Stimulated activated CD8-positive, alpha-beta memory T cell treated with anti-CD3 and anti-CD28 coated beads, Interleukin-2, amount 100 ng/mL, for 1 hour (primary cell): ENCODE results near the gene KIF6.

Experiments
- DNase-seq, 2 donors: peaks; one replicate each; pipeline ENCODE4 v3.0.0-alpha.2; 2020; ENCODE audit warnings: low read depth in 2 of 2

Gene KIF6

DNA sequence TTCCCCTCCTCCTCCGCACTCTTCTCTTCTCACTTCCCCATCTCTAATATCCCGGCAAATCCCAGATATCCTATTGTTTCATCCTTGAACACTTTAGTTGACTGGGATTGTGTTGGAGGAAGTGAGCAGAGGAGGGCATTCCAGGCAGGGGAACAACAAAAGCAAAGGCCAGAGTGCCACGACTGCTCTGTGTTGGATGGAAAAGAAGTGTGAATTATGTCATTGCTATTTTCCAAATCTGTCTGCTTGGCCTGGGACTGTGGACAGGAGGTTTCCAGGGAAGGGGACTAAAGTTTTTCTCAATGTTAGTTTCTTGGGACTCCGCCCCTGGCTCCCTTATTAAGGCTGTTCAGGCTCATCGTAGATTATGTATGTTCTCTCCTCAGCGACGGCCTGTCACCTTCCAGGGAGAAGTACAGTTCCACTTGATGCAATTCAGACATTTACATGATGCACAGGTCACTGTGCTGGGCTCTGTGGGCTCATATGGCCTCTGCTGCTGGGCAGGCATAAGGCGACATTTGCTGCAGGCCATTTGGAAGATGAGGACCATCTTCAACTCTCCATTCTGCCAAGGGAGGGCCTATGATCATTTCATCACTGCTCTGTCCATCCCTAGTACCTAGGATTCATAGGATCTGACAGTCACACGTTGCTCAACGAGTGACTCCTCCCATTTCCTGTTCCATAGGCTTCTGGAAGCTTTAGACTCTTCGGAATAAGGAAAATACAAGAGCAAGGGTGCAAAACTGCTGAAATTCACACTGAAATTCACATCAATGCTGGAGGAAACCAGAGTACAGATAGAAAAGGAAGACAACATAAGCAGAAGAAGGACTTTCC is 303.6 kb downstream of the KIF6 start:
- no peak for DNase-seq

DNA sequence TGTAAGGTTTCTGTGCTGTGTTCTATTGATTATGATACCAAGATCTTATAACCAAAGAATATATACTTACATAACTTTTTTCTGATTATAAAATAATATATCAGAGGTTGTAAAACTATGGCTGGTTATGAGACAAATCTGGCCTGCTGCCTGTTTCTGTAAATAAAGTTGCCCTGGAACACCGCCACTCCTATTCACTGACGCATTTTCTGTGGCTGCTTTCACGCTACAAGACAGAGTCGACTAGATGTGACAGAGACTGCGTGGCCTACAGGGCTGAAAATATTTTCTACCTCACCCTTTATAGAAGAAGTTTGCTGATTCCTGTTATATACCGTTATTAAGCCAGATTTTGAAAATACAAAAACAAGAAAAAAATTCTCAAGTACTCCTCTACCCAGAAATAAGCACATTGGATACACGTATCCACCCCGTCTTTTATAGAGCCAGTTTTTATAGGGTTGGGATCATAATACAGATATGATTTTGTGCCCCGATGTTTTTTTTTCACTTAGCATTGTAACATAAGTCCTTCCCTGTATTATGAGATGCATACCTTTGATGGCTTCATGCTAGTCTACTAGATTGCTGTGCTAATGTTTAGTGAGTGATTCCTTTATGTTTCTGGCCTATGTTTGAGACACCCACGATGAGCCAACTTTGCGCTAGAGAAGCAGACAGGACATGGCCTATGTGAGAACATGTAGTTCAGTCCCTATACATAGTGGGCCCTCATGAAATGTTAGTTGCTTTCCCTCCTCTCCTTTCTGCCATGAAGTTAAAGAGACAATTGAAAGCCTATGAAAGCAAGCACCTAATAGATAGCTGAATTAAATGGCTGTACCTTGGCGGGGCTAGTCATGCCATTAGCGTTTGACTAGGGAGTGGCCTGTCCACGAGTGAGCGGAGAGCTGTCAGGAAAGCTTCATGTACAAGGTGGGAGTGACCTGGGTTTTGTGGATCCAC is 304.6 kb downstream of the KIF6 start:
- DNase-seq: no peak

DNA sequence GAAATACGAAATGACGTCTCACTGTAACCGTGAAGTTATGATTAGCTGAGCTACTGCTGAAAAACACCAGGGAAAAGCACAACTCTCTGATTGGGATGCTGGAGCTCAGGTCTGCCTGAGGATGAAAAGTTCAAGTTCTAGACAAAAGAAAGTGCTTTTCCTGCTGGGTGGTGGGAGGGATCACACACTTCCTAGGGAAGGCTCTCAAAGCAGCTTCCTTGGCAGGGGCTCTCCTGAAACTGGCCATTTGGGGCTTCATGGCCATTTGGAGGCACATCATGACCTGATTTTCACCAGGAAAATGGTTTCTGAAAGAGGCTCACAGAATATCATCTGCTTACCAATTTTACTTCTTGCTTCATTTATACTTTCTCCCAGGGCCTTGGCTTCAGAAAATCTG is 305.6 kb downstream of the KIF6 start:
- DNase-seq: no peak

DNA sequence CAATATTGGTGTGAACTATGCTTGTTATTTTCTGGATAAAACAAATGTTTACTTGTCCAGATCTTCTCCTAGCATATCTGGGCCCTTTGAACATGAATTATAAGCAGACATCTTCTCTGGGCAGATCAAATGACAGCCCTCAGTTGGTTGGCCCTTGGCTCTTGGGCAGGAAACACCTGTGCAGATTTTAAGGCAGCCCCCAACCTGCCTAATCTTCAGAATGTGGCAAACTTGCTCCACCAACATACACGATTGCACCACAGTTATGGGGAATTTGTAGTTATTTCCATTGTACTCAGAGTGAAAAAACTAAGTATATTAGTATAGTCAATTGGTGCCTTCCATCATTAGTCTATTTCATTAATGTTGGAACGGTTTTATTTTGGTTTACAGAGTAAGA is 307.8 kb downstream of the KIF6 start:
- no peak for DNase-seq

DNA sequence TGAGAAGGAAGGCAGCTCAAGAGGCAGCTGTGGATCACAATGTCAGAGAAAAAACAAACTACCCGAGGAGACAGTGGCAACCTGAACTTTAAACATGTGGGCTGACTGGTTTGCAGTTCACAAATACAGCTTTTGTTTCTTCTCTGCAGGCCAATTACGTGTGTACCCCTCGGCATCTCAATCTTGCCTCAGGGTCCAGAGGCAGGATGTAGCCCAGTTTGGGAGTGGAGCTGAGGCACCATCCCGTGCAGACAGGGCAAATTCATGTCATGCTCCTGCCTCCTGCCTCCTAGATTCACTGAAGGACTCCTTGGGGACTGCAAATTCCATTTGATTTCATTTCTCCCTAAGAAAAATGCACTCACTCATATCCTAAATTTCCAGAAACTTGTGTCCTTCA is 308.5 kb downstream of the KIF6 start:
- no peak for DNase-seq

DNA sequence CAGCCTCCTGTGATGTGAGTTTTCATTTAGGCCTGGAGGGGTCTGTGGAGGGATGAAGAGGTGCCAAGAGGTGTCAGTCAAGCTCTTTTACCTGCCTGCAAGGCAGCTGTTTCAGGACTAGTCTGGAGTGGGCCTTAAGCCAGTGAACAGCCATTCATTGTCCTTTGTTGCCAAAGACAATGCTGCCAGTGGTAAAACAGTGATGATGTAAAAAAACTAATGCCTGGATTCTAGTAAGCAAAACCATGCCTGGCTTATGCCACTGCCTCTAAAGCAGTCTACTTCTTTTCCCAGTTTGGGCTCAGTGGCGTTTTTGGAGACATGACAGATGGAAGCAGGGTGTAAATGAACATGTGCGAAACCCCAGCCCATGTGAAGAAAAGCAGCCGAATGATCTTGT is 309.2 kb downstream of the KIF6 start:
- no peak for DNase-seq

DNA sequence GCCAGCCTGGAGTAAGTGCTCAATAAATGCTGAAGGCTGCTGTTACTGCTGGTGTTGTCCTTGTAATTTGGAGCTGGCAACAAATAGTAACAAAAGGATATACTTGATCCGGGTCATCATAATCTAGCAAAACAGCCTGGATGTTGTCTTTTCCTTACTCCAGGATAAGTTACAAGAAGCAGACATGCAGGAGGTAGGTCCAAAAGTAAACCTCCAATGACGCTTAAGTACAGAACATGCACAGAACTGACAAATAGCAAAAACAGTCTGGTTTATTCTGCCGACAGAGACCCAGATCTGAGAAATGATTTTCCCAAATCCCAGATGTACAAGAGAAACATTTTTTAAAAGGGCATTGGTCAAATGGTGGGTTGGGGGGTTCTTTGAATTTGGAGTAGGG is 309.7 kb downstream of the KIF6 start:
- no peak for DNase-seq

DNA sequence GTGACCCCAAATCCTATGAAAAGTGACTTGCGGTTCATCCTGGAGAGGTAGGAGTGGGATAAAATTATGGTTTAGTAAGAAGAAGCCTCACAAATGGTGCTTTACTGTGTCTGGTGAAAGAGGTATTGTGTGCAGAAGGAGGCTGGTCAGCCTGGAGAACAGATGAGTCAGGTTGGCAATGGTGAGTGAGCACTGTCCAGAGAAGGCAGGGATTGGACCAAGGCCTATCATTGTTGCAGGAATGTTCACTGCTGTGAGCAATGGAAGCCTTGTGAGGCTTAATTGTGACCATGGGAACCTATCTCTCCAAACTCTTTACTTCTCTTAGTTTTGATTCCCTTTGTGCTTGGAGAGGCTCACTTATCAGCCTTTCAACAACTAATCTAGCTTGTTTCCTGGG is 313.7 kb downstream of the KIF6 start:
- no peak for DNase-seq

DNA sequence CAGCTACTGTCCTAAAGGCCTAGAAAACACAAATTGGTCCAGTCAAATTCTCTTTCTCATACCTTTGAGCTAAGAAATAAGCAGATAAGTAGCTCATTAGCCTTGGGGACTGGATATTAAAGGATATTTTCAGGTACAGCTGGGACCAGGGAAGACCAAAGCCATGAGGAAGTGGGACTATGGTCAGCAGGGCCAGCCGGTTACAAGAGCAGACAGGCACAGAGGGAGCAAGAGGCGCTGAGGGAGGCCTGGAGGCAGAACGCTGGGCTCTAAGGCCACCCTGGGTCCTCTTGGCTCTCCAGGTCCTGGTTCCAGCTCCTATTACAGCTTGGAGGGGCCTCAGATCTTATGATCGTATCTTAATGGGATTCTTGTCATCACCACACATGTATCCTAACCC is 314.2 kb downstream of the KIF6 start:
- DNase-seq: no peak

DNA sequence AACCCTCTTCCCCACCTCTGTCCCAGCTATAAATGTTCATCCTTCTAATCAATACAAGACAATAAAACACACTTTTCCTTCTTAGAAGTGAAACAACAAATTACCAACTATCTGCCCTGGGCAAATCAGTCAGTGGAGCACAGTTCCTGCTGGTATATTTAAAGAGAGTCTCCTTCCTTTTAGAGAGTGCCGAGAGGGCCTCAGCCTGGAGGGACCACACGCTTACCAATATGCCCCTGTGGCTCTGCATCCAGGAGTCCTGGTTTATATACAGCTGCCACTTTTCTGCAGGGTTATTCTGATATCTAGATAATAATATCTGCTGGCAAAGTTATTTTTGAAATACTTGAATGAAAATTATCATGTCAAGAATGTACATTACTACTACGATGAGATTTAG is 315.3 kb downstream of the KIF6 start:
- no peak for DNase-seq

DNA sequence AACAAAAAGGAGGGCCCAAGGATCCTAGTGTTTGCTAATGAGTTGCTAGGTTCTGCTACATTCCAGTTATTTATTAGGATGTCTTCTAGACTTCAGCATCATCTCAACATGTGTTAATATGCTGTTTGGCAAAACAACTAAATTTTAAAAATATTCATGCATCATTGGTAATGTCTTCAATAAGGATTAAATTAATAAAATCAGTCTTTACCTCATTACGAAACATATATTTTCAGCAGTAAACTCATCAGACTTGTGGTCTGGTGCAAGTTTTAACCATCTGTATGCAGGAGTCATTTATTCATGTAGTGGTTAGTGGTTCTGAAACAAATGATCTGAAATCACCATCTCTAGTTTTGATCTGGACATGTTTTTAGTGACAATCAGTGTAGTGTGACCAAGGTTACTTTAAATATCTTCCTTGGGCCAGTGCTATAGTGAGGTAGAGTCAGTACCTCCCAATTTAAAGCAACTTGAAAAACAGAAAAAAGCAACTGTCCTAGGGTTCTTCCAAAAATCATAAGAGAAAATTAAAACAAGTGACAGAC is 317.7 kb downstream of the KIF6 start:
- no peak for DNase-seq

DNA sequence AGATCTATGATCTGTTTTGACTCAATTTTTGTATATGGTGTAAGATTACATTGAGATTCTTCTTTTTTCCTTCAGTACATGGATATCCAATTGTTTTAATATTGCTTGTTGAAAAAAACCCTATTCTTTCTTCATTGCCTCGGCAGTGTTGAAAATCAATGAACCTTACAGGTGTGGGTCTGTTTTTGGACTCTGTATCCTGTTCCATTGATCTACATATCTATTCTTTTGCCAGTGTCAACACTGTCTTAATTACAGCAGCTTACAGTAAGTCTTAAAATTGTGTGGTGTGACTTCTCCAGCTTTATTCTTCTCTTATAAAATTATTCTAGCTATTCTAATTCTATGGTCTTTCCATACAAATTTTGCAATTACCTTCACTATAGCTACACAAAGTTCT is 320.9 kb downstream of the KIF6 start:
- no peak for DNase-seq

DNA sequence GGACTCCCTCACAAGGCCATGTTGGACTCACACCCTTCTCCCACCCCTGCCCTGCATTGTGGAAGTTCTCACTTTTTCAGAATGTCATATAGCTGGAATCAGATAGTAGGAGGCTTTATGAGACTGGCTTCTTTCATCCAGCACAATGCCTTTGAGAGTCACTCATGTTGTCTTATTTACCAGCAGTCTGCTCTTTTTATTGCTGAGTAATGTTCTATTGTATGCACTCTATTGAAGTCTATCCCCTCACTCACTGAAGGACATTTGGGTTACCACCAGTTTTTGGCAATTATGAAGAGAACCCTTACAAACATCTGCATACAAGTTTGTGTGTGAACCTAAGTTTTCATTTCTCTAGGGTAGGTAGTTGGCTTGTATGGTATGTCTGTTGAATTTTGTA is 321.9 kb downstream of the KIF6 start:
- DNase-seq: no peak

DNA sequence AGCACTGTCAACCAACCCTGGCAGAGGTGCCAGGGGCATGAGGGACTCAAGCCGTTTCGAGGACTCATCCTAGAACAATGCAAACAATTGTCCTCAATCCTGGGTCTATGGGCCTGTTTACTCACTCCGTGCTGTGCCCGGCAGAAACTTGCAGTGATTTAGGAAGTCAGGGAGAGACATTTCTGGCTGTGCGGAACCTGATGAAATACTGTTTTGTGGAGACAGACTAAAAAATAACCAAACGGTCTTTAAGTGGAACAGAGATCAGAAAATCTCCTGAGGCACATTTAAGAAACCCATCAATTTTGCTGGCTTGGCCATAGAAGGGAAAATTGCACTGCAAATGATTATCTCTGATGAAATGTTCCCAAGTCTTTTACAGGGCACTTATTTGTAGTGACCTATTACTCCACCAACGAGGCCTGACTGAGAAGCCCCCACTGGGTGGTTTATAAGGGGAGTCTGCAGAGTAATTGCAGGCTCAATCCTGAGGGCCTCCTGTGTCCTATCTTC is 322.9 kb downstream of the KIF6 start:
- DNase-seq: no peak

DNA sequence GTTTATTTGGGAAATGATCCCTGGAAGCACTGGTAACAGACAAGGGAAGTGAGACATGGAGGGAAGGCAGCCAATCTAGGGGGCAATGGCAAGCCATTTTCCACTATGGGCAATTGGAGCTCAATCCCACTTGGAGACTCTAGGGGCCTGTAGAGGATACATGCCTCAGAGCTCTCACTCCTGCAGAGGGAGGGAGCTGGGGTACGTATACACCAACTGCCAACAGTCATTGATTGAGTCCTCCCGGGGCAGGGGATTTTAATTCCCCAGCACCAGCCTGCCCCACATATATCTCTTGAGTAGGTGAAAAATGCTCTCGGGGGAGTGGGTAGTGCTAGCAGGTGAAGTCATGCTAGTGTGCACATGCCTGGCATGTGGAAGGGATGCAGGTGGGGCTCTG is 323.8 kb downstream of the KIF6 start:
- no peak for DNase-seq

DNA sequence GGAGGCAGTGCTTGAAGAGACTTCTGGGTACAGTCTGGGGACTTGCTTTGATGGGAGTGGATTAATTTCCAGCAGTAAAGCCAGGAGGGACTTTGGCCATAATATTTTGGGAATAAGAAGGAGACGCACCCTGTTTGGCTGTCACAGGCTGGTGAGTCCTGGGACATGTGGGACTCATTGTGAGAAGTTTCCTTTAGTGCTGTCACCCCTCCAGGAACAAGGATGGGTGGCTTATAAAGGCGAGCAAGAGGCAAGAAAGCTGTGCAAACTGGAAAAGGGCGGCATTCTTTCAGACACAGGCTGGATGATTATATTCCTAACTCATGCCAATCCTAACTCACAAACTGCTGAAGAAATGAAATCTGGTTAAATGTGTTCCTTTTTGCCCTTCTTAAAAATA is 325.2 kb downstream of the KIF6 start:
- DNase-seq: no peak

DNA sequence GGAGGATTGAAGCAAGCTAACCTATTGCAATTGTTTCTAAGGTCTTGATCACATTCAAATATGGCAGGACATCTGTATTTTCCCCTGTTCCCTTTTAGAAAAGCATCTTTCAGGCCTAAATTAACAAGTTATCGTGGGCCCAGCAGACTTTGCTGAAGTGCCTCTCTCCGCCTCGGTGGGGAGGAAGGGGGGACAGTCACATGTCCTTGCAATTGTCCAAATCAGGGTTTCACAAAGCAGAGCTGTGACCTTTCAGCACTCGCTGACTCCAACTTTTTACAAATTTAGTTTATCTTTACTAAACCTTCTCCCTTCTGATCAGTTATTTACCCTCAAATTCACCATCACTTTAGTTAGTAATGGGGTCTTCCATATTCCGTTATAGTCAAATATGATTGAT is 328.4 kb downstream of the KIF6 start:
- no peak for DNase-seq

DNA sequence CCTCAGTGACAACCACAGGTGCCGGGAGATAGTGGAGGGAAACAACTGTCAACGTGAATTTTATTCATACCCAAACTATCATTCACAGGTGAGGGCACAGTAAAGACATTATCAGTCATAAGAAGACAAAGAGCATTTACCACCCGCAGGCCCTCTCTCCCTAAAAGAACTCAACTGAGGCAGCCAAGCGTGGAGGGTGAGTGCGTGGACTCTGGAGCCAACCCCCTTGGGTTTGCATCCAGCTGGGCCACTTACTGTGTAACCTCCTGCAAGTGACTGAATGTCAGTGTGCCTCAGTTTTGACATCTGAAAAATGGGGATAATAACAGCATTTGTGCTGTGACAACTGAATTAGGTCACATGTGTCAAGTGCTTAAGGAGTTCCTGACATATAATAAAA is 332.1 kb downstream of the KIF6 start:
- no peak for DNase-seq

DNA sequence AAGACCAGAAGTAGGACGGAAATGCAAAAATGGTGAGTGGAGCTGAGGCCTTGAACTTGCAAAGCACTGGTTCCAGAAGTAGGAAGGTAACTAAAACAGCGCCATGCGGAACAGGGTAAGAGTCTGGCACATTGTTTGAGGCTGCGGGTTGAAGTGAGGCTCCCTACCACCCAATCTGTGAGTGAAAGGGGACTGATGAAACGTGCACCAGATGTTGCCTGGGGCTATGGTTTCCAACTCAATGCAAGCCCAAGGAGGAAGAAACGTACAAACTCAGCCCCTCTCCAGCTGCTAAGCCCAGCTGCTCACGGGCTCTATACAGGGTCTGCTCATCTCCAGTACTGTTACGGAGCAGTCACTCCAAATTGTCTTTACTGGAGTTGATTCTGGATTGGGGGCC is 334.0 kb downstream of the KIF6 start:
- no peak for DNase-seq

DNA sequence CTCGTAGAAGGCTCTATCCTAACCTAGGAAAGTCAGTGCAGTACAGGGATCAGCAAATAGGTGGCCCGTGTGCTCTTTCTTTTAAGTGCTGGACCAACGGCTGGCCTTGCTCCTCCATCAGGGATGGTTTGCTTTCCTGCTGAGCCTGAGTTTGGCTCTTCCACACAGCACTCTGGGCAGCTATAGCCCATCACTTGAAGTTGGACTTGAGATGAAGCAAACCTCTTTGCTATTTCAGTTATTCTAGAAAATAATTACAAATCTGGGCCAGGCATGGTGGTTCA is 335.8 kb downstream of the KIF6 start:
- DNase-seq: no peak

DNA sequence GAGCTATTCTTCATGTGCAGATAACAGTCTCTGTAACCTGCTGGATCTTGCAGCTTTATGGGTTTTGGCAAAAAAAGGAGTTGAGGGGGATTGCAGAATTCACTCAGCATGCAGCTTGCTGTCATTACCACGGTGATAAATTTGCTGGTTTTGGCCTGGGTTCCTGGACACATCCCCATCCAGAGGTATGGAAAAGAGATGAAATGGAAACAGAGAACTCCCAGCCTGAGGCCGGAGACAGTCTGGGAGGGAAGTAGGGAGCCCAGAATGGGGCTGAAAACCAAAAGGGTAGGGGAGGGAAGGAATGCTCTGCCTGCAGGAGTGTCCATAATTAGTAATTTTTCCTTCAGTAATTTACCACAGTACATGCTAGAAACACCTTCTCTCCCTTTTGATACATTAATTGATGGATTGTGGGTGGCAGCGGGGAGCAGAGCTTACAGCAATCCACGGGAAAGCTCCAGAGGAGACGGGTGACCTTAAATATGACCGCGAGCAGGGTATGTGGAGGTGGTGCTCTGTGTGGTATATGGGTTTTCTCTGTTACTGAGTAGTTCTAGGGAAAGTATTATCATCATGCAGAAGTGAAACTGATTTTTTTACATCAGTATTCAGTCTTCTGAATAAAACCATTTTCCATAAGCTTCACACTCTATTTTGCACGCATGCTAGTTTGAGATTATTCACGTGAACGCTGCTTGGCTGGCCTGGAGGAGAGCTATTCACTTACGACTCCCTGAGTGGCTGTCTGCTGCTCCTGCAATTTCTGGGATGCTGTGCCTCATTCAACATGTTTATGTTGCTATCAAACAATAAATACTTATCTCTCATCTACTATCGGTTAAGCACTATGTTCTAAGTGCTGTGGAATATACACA is 336.4 kb downstream of the KIF6 start:
- no peak for DNase-seq

DNA sequence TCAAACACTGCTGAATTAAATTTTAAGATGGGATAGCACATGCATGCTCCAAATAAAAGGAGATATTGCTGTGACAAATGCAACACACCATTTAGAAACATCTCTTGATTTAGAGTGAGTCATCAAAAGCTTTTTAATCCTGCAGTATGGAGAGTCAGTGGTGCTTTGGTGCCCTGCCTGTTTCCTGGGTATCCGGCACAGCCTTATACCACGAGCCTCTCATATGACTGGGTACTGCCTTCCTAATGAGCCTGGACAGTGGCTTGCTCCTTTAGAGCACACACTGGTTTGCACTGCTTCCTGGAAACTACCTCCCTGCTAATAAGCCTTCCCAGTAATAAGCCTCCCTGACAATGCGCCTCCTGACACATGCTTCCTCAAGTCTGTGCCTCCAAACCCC is 337.4 kb downstream of the KIF6 start:
- DNase-seq: no peak
